GM21390 (cell line): ENCODE data around the gene GALK2.
"Not testable (repeated sequence)": the region's sequence is repeated elsewhere in the genome, so short reads cannot be mapped to it uniquely, and the experiment has no call there.

Experiments used
- ATAC-seq: cut with Tn5 transposase; IDR thresholded peaks from one replicate; pipeline ENCODE4 v1.9.1; 2021; ENCODE audit not compliant: unreplicated experiment

Gene GALK2

DNA sequence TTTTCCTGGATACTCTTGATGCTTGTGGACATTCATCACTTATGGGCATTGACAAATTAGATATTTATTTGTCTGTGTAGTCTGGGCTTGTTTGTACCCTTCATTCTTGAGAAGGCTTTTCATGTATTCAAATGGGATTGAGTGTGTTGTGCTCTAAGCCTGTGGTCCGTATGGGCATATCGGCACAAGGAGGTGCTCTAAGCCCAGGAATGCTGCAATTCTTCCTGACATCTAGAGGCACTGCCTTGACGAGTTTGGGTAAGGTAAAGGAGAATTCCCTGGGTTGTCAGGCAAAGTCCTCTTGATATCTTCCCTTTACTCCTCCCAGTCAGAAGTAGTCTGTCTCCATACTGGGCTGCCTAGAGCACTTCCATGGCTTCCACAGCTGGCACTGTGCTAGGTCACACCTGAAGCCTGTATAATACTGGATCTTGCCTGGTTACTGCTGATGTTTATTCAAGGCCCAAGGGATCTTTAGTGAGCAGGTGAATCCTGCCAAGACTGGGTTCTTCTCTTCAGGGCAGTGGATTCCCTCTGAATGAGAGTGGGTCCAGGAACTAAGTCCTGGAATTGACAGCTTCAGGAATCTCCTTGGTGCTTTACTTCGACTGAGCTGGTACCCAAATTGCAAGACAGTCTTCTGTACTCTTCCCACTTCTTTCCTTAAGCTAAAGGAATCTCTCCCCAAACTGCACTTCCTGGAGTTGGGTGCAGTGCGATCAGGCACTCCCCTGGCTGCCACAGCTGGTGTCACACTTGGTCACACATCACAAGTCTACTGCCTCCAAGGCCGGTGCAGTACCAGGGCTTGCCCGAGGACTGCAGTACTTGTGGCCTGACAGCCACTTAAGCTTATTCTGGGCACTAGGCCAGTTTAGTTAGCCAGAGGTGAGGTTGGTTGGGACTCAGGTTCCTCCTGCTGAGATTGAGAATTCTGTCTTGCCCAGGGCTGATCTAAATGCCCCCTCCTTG, 46.0 kb downstream of the GALK2 start:
- peak; percentile 99 for ATAC-seq

DNA sequence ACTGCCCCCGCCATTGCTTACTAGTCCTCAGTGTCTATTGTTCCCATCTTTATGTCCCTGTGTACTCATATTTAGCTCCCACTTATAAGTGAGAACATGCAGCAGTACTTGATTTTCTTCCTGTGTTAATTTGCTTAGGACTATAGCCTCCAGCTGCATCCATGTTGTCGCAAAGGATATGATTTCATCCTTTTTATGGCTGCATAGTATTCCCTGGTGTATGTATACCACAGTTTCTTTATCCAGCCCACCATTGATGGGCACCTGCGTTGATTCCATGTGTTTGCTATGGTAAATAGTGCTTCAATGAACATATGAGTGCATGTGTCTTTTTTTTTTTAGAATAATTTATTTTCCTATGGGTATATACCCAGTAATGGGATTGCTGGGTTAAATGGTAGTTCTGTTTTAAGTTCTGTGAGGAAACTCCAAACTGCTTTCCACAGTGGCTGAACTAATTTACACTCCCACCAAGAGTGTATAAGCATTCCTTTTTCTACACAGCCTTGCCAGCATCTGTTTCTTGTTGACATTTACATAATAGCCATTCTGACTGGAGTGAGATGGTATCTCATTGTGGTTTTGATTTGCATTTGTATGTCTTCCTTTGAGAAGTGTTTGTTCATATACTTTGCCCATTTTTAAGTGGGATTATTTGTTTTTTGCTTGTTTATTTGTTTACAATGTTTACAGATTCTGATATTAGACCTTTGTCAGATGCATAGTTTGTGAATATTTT, 53.7 kb downstream of the GALK2 start:
- ATAC-seq = no peak

DNA sequence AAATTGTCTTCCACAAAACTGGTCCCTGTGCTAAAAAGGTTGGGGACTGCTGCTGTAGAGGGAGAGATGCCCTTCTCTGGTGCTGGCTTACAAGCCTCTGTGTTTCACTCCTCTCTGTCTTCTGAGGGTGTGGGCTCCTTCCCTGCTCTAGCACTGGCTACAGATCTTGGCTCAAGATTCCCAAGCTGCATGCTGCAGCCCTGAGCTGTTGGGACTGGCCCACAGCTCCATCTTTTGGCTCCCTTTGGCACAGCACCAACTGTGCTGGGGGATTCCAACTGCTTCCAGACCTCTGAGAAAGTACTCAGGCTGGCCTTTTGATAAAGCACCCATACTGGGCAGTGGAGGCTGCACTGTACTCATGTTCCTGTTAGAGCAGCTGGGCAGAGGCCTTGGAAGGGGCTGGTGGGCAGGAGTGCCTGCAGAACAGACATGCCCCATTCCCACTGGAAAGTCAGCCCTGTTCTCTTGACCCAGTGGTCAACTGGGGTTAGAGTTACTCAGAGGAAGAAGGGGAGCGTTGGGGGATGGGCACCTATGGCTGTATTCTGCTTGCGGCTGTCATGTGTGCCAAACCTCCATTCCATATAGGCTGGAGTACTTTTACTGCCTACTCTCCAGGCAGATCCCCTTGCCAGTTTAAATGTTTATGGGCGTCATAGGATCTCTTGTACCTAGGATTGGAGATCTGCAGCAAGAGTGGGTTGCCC, 55.7 kb downstream of the GALK2 start:
- ATAC-seq = no peak

DNA sequence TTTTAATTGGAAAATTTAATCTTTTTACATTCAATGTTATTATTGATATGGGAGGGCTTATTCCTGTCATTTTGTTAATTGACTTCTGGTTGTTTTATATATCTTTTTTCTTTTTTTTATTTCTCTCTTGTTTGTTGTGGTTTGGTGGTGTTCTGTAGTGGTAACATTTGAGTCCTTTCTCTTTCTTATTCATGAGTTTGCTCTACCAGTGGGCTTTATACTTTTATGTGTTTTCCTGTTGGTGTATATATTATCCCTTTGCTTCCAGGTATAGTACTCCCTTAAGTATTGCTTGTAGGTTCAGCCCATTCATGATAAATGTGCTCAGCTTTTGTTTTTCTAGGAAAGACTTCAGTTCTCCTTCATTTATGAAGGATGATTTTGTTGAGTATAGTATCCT, 57.6 kb downstream of the GALK2 start:
- ATAC-seq = no peak

DNA sequence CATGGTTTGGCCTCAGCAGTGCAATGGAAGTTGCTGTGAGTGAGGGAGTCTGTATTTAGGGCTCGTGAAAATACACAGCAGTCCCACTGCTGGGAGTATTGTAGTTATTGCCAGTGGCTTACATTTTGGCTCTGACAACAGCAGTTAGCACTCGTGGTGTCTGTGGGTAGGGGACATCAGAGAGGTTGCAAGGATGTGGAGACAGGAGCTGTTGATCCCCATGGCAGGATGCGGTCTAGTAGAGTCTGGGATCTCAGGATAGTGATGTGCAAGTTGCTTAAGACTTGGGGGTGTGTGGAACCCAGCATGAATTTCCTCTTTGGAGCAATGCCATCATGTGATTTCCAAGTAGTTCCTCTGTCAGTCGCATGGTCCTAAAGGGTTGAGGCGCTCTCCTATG, 59.9 kb downstream of the GALK2 start:
- ATAC-seq = no peak

DNA sequence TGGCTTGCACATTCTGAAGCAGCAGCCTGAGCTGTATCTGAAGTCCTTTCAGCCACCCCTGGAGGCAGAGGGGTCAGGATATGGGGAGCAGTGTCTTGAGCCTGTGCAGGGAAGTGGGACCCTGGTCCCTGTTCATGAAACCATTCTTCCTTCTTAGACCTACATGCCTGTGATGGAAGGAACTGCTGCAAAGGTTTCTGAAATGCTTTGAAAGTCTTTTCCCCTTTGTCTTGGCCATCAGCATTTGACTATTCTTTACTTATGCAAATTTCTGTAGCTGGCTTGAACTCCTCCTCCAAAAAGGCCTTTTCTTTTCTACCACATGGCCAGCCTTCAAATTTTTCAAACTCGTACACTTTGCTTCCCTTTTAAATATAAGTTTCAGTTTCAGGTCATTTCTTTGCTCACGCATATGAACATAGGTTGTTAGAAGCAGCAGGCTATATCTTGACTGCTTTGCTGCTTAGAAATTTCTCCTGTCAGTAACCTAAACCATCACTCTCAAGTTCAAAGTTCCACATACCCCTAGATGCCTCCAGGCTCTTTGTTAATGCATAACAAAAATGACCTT, 62.3 kb downstream of the GALK2 start:
- no peak for ATAC-seq

DNA sequence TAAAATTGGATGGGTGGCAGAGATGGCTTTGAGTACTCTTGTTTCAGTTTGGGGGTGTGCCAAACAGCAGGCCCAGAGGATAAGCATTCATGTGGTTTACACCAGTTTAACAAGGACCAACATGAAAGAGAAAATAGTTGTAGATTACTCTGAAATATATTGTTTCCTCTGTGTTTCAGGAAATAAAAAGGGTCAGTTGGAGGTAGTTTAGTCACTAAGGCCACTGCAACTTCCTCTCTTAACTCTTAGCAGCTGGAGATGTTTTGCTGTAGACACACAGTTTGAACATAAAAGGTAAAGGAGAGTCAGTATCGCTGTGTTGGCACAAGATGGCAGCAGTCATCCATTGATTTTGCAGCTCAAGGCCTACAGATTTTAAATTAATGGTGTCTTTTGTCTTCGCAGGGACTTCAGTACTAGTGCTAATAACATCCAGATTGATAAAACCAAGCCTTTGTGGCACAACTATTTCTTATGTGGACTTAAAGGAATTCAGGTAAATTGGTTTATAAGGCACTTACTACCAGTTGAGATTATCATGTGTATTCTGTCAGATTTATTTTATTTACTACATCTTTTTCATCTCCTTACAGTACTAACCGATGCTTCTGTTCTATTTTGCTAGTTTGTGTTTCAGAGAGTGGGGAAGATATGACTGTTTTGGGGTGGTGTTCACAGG, 65.5 kb downstream of the GALK2 start:
- peak; percentile 93 for ATAC-seq

DNA sequence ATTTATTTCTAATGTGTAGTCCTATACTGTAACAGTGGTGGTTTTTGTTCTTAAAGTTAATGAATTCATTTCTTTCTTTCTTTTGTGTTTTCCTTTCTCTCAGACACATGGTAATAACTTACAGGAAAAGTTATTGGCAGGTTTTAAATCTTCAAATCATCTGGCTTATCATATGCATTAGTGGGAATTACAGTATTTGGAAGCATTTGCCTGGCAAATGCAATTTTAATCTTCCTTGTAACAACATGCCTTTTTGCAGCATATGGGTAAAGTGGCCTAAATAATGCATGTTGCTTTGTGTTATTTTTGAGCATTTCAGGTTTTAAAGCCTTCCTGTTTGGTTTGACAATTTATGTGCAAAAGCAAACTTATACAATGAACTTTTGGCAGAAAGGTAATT, 66.8 kb downstream of the GALK2 start:
- ATAC-seq = no peak

DNA sequence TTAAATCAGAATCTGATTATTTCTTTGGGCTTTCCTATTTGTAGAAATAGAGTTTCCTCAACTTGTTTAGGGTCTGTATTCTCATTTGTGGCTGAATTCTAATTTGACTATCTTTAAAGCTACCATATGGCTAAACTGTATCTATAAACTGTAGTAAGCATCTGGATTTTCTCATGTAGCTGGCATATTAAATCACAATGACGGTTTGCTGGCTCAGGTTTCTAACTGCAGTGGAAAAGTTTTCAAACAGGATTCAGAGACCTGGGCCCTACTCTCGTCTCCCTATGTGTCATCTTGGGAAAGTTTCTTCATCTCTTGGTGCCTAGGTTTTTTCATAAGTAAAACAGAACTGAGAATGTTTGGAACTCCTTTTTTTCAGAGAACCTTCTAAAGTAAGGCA, 68.3 kb downstream of the GALK2 start:
- no peak for ATAC-seq

DNA sequence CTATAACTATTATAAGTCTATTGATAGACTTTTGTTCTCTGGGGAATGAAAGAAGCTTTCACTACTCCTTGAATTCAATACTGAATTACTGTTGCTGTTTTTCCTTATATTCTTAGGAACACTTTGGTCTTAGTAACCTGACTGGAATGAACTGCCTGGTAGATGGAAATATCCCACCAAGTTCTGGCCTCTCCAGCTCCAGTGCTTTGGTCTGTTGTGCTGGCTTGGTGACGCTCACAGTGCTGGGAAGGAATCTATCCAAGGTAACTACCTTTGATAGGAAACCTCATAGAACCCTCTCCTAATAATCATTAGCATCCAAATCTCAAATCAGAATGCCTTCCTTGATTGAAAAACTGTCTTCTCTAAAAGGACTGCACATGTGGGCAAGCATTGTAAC, 69.1 kb downstream of the GALK2 start:
- ATAC-seq = no peak

DNA sequence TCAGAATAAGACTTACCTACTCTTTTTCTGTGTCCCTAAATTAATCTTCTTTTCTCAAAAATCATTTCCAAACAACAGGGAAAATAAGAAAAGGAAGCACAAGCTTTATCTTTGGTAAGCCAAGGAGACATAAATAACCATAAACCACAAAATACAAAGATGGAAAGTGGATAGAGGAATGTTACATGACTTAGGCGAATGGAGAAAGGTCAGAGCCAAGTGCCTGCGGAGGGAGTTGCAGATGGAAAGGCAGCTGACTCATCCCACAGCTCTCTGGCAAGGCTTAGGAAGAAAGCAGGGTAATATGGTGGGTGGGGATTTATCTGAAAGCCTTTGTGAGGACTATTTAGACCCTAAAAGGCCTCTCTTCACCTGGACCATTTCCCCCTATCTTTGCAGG, 72.8 kb downstream of the GALK2 start:
- no peak for ATAC-seq

DNA sequence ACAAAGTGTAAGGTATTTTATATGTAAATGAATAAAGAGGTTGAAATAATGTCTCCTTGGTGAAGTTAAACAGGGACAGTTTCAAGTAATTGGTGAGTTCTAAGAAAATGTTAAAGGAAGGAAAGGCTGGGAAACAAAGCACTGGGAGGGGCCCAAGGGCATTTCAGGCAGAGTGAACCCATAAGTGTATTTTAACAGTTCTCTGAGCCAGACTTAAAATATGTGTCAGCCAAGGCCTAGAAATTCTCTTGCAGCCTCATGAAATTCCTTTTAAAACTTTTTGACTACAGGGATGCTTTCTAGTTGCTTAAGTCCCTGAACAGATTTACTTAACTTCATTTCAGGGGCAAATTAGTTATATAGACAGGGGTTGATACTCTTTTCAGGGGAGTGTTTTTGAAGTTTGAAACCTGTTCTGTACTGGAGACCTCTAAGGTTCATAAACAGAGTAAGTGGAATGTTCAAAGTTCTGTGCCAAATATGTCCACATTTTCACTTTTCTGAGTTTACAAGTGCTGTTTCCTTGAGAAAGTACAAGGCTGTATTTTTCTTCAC, 77.6 kb downstream of the GALK2 start:
- ATAC-seq = no peak

DNA sequence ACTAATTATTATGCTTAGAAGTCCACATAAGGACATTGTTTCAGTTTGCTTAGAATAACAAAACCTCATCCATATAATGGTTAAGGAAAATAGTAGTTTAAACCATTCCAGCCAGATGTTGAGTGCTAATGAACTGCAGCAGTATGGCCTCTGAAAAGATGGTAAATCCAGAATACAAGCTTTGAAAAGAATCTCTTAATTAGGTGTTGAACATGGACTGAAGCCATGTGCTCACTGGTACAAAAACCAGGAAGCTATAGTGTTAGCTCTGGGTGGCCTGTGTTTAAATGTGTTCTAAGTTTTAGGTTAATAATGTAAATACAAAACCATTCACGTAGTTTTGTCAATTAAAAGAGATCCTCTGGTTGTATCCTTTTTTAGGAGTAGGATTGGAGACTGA, 78.2 kb downstream of the GALK2 start:
- ATAC-seq = no peak

DNA sequence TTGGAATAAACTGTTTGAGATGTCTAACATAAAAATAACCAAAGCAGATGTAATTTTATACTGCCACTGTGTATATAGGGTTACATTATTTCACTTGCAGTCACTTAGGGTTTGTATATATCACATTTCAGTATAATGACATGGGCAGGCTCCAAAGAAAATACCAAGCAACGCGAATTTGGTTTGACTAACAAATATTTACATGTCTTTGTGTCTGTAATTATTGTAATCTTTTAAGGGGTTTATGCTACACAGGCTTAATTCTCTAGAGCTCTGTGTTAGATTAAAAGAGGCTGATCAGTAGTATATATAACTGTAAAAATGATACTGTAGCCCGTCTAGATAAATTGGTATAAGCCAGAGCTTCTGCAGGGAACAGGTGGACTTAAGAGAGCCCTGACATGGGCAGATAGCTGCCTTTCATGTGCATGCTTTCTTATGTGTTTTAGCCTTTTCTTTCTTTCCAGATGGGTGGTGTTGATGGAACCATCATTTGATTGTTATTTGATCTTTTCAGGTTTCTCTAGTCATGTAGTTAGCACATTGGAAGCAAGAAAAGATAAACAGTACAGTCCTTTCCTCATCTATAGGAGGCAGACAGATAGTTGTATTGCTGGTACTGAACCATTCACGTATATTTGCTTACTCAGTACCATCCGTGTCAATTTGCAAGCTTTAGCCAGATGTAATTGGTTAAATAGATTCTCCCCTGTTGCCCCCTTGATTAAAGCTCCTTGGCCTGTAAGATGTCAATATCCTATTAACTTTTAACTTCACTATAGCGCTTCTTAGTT, 86.1 kb downstream of the GALK2 start:
- ATAC-seq = no peak

DNA sequence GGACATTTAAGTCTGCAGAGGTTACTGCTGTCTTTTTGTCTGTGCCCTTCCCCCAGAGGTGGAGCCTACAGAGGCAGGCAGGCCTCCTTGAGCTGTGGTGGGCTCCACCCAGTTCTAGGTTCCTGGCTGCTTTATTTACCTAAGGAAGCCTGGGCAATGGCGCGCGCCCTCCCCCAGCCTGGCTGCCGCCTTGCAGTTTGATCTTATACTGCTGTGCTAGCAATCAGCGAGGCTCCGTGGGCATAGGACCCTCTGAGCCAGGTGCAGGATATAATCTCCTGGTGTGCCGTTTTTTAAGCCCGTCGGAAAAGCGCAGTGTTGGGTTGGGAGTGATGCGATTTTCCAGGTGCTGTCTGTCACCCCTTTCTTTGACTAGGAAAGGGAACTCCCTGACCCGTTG, 95.1 kb downstream of the GALK2 start:
- ATAC-seq = not testable (repeated sequence)

DNA sequence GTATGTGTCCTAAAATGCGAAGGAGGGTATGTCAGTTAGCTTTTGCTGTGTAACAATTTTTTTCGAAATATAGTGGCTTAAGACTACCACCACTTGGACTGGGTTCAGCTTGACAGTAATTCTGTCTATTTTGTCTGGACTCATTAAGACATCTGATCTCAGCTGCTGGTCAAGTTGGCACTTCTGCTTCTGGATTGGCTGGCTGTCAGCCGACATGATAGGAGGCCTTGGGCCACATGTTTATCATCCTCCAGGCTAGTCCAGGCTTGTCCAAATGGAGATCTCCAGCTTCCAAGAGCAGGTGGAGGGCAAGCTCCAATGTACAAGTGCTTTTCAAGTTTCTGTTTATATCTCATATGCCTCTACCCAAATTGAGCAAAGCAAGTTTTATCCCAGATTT, 95.9 kb downstream of the GALK2 start:
- no peak for ATAC-seq

DNA sequence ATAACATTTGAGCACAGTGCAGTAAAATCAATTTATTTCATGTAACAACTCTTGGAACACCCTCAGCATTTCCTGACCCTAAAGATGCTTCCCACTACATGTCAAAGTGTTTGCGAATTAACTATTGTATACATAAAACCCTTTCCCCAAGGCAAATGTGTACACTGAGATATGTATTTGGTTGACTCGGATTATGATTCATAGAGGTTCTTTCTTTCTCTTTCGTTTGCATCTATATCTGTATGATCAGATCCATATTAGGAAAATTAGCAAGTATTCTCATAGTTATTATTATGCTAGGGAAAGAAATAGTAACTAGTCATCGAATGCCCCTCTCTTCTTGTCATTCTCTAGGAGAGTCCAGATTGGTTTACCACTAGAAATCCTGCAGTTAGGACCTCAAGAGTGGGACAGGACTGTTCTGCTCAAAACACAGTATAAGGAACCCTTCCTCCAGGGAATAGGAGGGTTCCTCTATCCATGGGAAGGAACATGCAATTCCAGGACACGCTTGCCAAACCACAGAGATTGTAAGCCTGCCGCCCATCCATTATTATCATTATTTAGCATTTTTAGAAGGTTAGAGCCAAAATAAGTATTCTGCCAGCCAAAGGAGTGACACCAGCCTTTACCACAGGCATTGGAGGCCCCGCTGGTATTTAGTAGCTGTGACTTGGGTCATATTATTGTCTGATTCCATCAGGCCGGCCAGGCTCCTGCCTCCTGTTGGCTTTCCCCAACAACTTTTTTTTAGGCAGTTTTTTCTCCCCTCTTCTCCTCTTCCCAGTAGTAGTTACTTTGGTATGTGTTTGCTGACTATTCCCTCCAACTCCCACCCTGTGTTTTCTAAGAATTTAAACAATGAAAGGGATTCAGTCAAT, 100.7 kb downstream of the GALK2 start:
- ATAC-seq = no peak

DNA sequence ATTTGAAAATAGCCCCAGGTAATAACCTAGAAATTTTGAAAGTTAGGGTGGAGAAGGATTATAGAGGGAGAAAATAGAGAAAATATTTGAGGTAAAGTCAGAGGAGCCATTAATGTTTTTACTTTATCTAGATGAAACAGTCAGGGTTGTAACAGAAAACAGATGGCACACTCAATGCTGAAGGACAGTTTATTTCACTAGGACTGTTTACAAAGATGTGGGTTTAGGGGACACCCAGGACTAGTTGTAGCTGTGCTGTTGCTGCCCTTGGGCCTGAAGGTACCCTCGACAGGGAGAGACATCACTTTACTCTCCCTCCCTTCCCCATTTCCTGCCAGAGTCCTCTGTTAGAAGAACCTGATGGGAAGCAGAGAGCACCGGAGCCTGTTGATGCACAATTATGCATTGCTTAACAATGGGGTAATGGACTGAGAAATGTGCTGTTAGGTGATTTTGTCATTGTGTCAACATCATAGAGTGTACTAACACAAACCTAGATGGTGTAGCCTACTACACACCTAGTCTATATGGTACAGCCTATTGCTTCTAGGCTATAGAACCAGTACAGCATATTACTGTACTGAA, 103.8 kb downstream of the GALK2 start:
- no peak for ATAC-seq
